ENCODE data around the gene DAPK2.

DAPK2 gene

DNA sequence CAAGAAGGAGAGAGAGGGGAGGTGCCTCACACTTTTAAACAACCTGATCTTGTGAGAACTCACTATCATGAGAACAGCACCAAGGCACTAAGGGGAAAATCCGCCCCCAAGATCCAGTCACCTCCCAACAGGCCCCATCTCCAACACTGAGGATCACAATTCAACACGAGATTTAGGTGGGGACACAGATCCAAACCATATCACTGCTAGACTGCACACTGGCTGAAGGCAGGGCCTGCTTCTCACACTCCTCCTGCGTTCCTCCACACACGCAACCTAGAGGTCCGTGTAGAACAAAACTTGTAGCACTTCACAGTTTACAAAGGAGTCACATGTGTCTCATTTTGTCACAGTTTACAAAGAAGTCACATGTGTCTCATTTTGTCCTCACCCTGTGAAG lies 97.8 kb downstream of the DAPK2 start:
- no peak for DNase-seq (ENCODE audit: insufficient read length, low spot score)
- TF ChIP-seq POLR2A (IDR thresholded peaks at IDR 0.05; ENCODE audit: low read depth, low read length) (no peak), SPI1 (IDR thresholded peaks at IDR 0.05; ENCODE audit: low read depth, low read length) (no peak), PAX5 (IDR thresholded peaks at IDR 0.05; ENCODE audit: insufficient read depth, low read length, severe bottlenecking) (no peak), POLR2AphosphoS5 (IDR thresholded peaks at IDR 0.05; ENCODE audit: low read depth, low read length) (no peak), POU2F2 (IDR thresholded peaks at IDR 0.05; ENCODE audit: low read depth, low read length) (no peak), TAF1 (IDR thresholded peaks at IDR 0.05; ENCODE audit: low read depth, low read length) (no peak)
- no peak for FAIRE-seq

DNA sequence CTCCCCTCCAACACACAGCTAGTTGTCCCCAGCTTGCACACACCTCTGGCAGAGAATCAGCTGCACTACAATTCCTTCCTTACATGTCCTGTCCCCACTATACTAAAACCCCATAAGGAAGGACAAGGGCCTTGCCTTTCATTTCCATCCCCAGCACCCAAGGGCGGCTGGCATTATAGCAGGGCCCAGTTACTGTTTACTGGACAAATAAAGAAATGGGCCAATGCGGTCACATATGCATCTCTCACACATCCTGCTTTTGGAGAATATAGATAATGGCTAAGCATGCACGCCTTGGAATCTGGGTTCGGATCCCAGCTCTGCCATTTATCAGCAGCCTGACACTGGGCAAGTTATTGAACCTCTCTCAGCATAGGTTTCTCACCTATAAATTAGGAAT lies 99.1 kb downstream of the DAPK2 start:
- DNase-seq (ENCODE audit: insufficient read length, low spot score) (no peak), FAIRE-seq (no peak)
- TF ChIP-seq POLR2AphosphoS5 (IDR thresholded peaks at IDR 0.05; ENCODE audit: low read depth, low read length) (no peak), PAX5 (IDR thresholded peaks at IDR 0.05; ENCODE audit: insufficient read depth, low read length, severe bottlenecking) (no peak), TAF1 (IDR thresholded peaks at IDR 0.05; ENCODE audit: low read depth, low read length) (no peak), POLR2A (IDR thresholded peaks at IDR 0.05; ENCODE audit: low read depth, low read length) (no peak), POU2F2 (IDR thresholded peaks at IDR 0.05; ENCODE audit: low read depth, low read length) (no peak), SPI1 (IDR thresholded peaks at IDR 0.05; ENCODE audit: low read depth, low read length) (no peak)

DNA sequence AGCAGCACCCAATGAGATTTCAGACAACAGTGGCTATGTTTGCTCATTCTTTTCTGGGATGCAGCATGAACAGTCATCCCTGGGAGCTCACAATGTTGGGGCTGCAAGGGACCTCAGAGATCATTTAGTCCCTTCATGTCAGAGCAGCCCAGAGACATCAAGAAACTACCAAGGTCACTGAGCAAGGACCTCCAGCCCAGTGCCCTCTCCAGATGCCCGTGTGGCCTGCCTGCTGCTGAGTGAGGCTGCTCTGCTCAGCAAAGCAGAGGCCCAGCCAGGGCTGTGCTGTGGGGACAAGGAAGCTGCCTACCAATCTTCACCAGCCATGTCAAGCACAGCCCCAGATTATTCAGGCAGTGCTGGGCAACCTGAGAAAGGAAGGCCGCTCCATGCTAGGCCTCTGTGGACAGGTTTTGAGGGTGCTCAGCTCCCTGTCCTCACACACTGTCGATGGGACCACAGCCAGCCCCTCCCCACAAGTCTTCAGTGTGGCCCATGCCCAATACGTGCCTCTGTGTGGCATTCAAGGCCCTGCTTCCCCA lies 99.7 kb downstream of the DAPK2 start:
- TF ChIP-seq TAF1 (IDR thresholded peaks at IDR 0.05; ENCODE audit: low read depth, low read length) (no peak), POLR2A (IDR thresholded peaks at IDR 0.05; ENCODE audit: low read depth, low read length) (no peak), SPI1 (IDR thresholded peaks at IDR 0.05; ENCODE audit: low read depth, low read length) (no peak), PAX5 (IDR thresholded peaks at IDR 0.05; ENCODE audit: insufficient read depth, low read length, severe bottlenecking) (no peak), POU2F2 (IDR thresholded peaks at IDR 0.05; ENCODE audit: low read depth, low read length) (no peak), POLR2AphosphoS5 (IDR thresholded peaks at IDR 0.05; ENCODE audit: low read depth, low read length) (no peak)
- no peak for DNase-seq (ENCODE audit: insufficient read length, low spot score)
- no peak for FAIRE-seq

DNA sequence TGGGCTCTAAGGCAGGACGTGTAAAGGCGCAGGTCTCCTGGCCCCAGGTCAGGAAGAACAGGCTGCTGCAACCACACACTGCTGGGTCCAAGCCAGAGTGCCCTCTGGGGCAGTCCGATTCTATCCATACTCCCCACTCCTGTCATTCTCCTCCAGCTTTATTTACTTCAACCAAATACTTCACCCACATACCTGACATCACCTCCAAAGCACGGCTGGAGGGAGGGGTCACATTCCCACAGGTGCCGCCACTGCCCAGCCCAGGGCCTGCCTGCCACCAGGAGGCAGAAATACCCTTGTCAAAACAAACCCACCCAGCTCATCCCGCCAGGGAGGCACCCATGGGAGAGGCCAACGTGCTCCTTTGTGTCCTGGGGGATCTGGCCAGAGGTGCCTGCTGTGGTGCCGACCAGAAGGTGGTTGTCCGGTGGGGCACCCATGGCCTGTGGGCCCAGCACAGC lies 100.4 kb downstream of the DAPK2 start:
- FAIRE-seq (no peak), DNase-seq (ENCODE audit: insufficient read length, low spot score) (no peak)
- TF ChIP-seq PAX5 (IDR thresholded peaks at IDR 0.05; ENCODE audit: insufficient read depth, low read length, severe bottlenecking) (no peak), POLR2AphosphoS5 (IDR thresholded peaks at IDR 0.05; ENCODE audit: low read depth, low read length) (no peak), SPI1 (IDR thresholded peaks at IDR 0.05; ENCODE audit: low read depth, low read length) (no peak), POU2F2 (IDR thresholded peaks at IDR 0.05; ENCODE audit: low read depth, low read length) (no peak), TAF1 (IDR thresholded peaks at IDR 0.05; ENCODE audit: low read depth, low read length) (no peak), POLR2A (IDR thresholded peaks at IDR 0.05; ENCODE audit: low read depth, low read length) (no peak)

DNA sequence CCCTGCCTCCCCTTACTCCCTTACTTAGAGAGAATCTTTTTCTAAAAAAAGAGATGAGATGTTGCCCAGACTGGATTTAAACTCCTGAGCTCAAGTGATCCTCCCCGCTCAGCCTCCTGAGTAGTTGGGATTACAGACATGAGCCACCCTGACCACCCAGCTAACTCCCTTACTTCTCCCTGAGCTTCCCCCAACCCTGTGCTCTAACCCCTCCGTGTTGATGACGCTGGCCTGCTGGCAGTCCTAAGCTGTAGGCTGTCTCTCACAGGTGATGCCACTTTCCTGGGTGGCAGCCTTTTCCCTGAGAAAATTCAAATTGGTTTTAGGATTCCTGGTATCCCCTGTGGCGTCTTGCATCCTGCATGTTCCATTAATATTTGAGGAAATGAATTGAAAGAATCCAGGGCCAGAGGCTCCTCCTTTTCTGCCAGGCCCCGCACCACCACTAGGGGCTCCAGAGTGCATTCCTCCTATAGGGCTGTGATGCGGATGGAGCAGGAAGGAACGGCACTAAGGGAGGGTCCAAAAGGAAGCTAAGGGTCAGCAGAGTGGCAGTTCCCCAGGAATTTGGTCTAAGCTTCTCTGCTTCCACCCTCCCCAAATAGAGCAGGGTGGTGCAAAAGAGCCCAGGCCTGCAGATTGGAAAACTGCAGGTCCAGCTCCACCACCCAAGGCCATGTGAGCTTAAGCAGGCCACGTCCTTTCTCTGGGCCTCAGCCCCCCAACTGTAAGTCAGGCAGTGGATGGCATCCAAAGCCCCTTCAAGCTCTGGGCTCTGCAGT lies 101.1 kb downstream of the DAPK2 start:
- peak; percentile 63 for FAIRE-seq

DNA sequence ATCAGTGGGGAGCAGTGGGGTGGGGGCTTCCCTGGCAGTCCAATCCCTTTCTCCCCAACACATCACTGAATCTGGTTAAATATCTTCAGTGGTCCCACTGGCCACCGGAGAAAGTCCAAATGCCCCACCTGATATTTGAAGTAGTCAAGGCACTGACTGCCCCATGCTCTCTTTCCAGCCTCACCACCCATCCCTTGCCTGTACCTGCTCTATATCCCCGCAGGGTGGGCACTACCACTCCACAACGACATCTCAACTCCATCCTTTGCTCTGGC lies 101.7 kb downstream of the DAPK2 start:
- DNase-seq (ENCODE audit: insufficient read length, low spot score) (no peak), FAIRE-seq (no peak)
- no peak for TF ChIP-seq POLR2A (IDR thresholded peaks at IDR 0.05; ENCODE audit: low read depth, low read length)
- TF ChIP-seq TAF1 (IDR thresholded peaks at IDR 0.05; ENCODE audit: low read depth, low read length): no peak
- no peak for TF ChIP-seq POU2F2 (IDR thresholded peaks at IDR 0.05; ENCODE audit: low read depth, low read length)
- no peak for TF ChIP-seq SPI1 (IDR thresholded peaks at IDR 0.05; ENCODE audit: low read depth, low read length)
- no peak for TF ChIP-seq POLR2AphosphoS5 (IDR thresholded peaks at IDR 0.05; ENCODE audit: low read depth, low read length)
- no peak for TF ChIP-seq PAX5 (IDR thresholded peaks at IDR 0.05; ENCODE audit: insufficient read depth, low read length, severe bottlenecking)

More for the DNA sequence above, 101.1 kb downstream of the DAPK2 start:
- DNase-seq (ENCODE audit: insufficient read length, low spot score): peak; percentile 56
- TF ChIP-seq TAF1 (IDR thresholded peaks at IDR 0.05; ENCODE audit: low read depth, low read length): no peak
- no peak for TF ChIP-seq POU2F2 (IDR thresholded peaks at IDR 0.05; ENCODE audit: low read depth, low read length)
- no peak for TF ChIP-seq POLR2A (IDR thresholded peaks at IDR 0.05; ENCODE audit: low read depth, low read length)
- TF ChIP-seq PAX5 (IDR thresholded peaks at IDR 0.05; ENCODE audit: insufficient read depth, low read length, severe bottlenecking): no peak
- no peak for TF ChIP-seq POLR2AphosphoS5 (IDR thresholded peaks at IDR 0.05; ENCODE audit: low read depth, low read length)
- TF ChIP-seq SPI1 (IDR thresholded peaks at IDR 0.05; ENCODE audit: low read depth, low read length): peak; percentile 19; the same call in 1 of the 2 replicates

DNA sequence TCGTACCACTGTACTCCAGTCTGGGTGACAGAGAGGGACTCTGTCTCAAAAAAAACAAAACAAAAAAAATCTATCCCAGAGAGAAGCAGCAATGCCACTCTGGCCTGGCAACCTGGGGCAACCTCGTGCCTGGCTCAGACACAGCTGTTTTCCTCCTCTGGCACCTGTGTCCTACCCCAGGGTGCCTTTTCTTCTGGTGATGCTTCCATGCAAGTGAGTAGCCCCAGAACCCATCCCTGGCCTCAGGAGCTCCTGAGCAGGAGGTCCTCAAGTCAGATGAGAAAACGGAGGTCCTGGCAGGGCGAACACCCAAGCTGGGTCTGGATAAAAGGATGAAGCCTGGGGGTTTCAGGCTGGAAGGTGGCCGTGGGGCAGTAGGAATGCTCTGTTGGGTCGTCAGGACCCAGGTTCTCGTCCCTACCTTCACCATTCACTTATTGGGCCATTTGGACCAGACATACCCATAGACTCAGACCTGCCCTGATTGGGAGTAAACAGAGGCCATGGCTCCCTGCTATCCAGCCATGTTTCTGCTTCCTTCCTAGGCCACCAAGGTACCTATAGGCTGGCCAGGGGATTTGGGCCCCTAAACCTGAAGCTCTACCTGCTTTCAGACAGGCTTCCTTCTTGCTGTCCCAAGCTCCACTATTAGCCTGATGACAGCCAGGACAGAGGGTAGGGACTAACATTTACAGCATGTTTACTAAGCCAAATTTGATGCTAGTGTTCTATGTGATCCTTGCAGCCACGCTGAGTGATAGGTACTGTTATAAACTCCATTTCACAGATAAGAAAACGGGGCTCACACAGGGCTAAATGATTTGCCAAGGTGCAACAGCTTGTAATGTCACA lies 102.2 kb downstream of the DAPK2 start:
- FAIRE-seq: no peak
- TF ChIP-seq POLR2AphosphoS5 (IDR thresholded peaks at IDR 0.05; ENCODE audit: low read depth, low read length) (no peak), TAF1 (IDR thresholded peaks at IDR 0.05; ENCODE audit: low read depth, low read length) (no peak), POLR2A (IDR thresholded peaks at IDR 0.05; ENCODE audit: low read depth, low read length) (no peak), PAX5 (IDR thresholded peaks at IDR 0.05; ENCODE audit: insufficient read depth, low read length, severe bottlenecking) (no peak), POU2F2 (IDR thresholded peaks at IDR 0.05; ENCODE audit: low read depth, low read length) (no peak)
- DNase-seq (ENCODE audit: insufficient read length, low spot score): no peak

DNA sequence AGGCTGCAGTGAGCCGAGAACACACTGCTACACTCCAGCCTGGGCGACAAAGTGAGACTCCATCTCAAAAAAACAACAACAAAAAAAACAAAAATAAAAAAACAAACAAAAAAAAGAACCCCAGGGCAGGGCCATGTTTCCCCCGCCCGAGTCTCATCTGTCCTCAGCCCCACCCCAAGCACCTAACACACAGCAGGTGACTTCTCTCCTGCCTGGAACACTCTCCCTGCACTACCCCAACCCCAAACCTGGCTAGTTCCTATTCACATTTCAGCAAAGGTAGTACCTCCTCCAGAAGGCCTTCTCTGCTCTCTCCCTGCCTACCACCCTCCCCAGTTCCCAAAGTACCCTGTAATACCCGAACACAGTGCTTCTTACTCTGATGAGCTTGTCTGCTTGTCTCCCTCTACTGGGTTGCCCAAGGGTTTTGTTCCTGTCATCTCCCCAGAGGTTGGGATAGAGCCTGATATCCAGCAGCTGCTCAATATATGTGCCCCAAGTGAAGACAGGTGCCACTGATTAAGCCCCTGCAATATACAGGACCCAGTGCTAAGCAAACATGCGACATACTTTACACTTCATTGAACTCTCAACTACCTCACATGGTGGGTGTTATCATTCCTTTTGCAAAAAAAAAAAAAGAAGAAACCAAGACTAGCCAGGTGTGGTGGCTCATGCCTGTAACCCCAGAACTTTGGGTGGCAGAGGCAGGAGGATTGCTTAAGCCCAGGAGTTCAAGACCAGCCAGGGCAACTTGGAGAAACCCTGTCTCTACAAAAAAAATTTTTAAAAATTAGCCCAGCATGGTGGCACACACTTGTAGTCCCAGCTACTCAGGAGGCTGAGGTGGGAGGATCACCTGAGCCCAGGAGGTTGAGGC lies 103.6 kb downstream of the DAPK2 start:
- TF ChIP-seq TAF1 (IDR thresholded peaks at IDR 0.05; ENCODE audit: low read depth, low read length): no peak
- TF ChIP-seq SPI1 (IDR thresholded peaks at IDR 0.05; ENCODE audit: low read depth, low read length): no peak
- DNase-seq (ENCODE audit: insufficient read length, low spot score) (no peak), FAIRE-seq (peak; percentile 52)
